IPS DF 4.7 (cell line): ENCODE measurements around the gene BLID.

ENCODE experiments used
- DNase-seq: peaks from one replicate; pipeline ENCODE4 v3.0.0-alpha.2; 2013; ENCODE audit warnings: low spot score; ENCODE audit errors: extremely low read depth

BLID gene

DNA sequence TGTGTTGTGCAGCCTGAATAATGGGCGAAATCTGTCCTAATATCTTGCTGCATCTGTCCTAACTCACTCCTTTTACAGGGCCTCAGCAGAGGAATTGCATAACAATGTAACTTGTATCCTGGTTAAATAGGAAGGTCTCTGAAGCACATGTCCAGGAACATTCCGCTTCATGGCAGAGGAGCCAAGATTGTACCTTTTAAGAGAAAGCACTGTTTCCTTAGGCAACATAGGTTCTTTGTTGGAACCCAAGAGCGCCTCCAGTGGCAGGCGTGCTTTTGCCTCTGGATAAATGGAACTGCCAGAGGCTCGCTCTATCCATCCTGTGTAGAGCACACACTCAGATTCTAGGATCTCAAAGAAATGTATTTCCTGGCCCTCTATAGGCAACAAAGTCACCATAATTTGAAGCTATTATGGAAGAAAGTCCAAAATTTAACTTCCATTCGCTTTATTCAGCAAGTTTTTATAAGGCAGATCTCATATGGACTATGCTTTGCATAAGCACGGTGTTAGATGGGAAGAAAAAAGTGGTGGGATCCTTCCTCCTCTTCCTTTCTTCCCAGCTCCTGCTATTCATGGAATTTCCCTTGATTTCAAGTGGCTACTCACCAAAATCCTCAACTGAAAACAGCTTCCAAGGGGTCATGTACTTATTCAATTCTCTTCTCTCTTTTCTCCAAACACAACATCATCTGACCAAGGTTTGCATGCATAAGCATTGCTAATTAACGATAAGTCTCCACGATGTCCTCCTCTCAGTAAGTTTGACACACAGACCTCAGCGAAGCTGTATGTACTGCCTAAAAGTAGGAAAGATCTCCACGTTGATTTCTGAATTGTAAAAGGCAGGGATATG lies at the start of gene BLID:
Gene BLID, minus strand, starts transcription at position 692 of the 856 bp plus-strand sequence. Its CDS starts 293 bp downstream, at position 399.
- DNase-seq, result no peak

- no peak for DNase-seq
Measured at GRCh38 chr11:122163053-122163819, 47.2 kb upstream of the BLID start.

DNA sequence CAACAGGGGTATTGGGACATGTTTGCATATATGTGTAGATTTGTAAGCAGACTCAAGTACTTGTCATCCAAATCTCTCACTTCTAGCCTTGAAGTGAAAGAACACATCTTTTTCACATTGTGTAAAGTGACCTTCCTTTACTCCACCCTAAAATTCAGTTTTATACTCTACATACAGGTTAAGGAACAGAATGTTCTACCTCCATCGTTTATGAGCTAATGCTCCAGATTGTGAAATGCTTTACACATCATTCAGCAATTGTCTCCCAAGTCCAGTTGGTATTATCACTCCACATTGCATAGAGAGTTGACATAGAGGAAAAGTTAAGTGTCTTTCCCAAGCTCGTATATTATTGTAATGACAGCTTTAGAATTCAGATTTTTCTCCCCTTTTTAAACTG lies 46.1 kb upstream of the BLID start:
- DNase-seq, result no peak

DNA sequence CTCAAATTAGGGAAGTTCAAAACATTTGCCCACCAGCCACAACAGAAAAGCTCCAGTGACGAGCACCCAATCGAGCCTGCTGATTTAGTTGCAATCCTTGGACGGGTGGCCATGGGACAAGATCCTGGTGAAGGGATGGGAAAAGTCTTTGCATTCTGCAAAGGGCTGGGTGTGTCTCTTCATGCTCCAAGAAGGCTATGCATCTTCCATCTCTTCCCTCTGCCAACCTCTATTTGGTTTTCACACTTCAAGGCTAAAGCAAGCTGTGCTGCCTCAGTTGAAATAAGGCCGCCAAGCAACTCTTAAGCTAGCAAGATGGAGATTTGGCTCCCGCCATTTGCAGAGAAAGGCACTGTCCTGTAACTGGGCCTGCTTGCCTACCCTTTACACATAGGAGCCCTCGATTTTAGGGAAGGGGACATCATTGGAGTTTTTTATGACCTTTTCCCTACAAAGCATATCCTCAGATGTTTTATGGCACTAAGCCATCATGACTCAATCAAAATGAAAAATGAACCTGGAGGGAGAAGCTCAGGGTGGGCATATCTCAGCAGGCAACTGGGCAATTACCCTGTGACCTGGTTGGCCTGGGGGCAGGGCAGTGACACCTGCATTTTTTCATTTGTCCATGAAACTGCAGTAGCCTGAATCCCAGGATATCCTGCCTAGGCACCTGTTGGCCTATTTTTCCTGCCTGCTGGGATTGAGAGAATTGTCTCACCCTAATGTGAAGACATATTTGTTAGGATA lies 45.0 kb upstream of the BLID start:
- DNase-seq, result no peak

DNA sequence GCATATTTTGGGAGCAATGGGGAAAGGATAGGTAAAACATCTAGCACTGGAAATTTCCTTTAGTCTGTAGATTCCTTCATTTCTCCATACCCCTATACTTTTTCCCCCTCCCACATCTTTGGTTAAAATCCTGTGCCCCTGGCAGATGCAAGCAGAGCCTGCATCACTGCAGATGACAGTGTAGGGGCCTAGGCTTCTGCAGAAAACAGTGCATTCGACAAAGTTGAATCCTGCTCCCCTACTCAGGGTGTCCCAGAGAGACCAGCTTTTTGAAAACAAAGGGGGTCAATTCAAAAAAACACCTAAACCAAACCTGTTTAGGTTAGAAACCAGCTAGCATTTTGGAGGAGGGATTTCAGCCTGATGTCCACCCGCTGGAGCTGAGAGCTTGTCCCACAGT lies 43.8 kb upstream of the BLID start:
- no peak for DNase-seq

DNA sequence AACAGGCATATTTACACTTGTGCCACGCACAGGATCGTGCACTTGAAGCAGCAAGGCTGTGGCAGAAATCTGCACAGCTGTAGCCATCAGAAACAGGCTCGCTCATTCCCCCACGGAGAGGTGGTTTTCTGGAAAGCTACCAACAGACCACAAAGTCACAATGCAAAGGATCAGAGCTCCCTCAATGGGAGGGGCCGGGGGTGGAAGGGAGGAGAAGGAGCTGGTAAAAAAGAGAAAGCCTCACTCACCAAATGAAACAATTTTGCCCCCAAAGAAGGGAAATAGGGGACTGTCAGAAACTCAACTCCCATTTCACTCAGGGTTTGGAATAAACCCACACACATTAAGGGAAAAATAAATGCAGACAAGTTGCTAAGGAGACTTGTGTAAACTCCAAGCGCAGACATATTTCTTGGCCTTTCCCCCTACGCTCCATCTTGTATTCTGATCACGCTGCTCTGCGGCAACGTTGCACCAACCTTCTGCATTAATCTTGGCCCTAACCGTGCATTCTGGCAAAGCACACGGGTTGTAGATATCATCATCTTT lies 43.2 kb upstream of the BLID start:
- DNase-seq, result no peak

- DNase-seq, result no peak
Measured at GRCh38 chr11:122158171-122158570, 42.2 kb upstream of the BLID start.

GRCh38 chr11:122157653-122158161 lies 41.7 kb upstream of the BLID start:
- no peak for DNase-seq

GRCh38 chr11:122156940-122157382 lies 40.9 kb upstream of the BLID start:
- no peak for DNase-seq

- no peak for DNase-seq
Measured at GRCh38 chr11:122155765-122156527, 39.9 kb upstream of the BLID start.

GRCh38 chr11:122154994-122155393 lies 39.0 kb upstream of the BLID start:
- DNase-seq, result no peak

DNA sequence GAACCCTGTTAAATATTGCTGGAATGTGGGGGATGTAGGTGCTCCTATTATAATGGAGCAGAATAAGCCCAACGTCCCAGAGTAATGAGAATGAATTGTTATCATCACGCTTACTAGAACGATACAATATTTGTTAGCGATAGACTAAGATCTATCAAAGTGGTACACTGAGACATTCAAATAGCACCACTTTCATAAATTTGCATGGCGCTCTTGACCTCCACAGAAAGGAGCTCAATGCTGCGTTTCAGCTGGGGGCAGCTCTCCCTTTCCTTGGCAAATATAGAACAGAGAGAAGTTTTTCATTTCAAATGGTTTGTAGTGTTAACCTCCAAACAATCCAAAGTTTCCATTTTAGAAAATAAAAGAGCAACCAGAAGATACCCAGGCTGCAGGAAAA lies 38.2 kb upstream of the BLID start:
- DNase-seq, result no peak

- DNase-seq, result no peak
Measured at GRCh38 chr11:122153746-122154145, 37.7 kb upstream of the BLID start.

GRCh38 chr11:122150216-122151124 lies 34.5 kb upstream of the BLID start:
- DNase-seq, result no peak

GRCh38 chr11:122149202-122149601 lies 33.2 kb upstream of the BLID start:
- DNase-seq, result no peak

GRCh38 chr11:122146475-122146874 lies 30.5 kb upstream of the BLID start:
- no peak for DNase-seq

DNA sequence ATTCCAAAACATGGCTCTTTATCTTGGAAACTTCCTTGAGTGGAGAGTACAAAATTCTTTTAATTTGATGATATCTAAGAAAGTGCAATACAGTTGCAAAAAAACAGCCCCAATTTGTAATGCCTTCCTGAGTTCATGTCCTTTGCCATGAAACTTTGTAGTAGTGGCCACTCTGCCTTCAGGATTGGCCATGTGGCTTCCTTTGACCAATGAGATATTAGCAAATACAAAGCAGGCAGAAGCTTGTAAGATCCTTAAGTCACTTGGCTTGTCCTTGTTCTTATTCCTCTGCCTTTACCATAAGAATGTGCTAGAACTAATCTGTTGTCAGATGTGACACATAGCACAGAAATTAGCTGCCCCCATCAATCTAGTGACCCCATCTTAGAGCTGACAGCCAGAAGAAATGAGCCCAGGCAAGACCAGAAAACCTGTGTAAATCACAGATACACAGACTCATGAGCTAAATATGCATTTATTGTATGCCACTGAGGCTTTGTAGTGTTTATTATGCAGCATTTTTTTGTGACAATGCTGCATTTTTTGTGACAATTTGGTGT lies 29.8 kb upstream of the BLID start:
- DNase-seq, result no peak

DNA sequence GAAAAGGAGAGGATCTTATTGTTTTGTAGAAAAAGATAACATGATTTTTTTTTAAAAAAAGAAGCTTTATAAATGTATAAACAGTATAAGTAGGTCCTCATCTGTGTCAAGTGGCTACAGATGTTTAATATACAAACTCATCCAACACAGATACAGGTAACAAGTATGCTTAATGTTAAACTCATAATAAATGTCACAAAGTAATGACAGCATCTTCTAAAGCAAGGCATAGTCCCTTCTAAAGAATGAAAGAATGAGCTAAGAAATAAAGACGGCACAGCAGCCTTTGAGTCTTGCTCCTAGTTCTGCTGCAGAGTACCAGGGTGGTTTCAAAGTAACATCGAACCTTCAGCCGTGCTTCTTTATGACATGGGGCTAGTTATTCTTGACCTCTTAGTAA lies 28.7 kb upstream of the BLID start:
- DNase-seq, result no peak

DNA sequence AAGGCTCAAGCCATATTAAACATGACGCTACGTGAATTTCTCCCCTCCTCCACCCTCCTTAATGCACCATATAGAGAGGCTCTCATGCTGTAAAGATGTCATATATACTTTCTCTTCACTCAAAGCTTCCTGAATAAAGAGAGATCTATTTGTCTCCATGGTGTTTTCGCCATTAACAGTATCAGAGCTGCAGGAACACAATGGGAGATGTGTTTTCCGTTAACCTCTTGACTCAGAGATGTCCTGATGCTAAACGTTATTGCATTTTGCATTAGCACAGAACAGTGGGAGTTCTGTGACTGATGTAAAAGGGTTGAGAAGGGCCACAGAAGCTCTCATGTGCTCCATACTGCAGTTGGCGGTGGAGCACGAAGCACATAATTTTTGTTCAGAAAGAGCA lies 25.7 kb upstream of the BLID start:
- DNase-seq, result no peak
